CD14-positive monocyte (primary cell): Measurements from ENCODE around the gene RTL9. TPM values are rescaled to one million over a fixed set of nuclear protein-coding genes. Genes with fewer than 3 reads are reported as not detected.
A peak's percentile ranks its signal among the peaks of the same experiment; 100 is the strongest.

Source experiments
- DNase-seq, 3 donors: peaks; one replicate each; pipeline ENCODE4 v3.0.0-alpha.2; 2011 to 2022
- H2AFZ ChIP-seq: 2 replicates; pipeline ENCODE4 v1.6.0; 2012; ENCODE audit warnings: mild to moderate bottlenecking, low read depth, low read length, inconsistent platforms; ENCODE audit not compliant: insufficient read depth, poor library complexity, severe bottlenecking
- H3K27ac ChIP-seq, 2 donors: 1 replicate in 1 of 2; 2 replicates in 1 of 2; pipeline ENCODE4 v1.5.1; 2012 to 2013; ENCODE audit warnings: low read length in 2 of 2, control low read depth in 1 of 2, inconsistent platforms in 1 of 2, low read depth in 1 of 2, mild to moderate bottlenecking in 1 of 2
- H3K27me3 ChIP-seq, 2 donors: one replicate each; pipeline versions ENCODE4 v1.6.0 to v1.6.1; 2011 to 2013; ENCODE audit warnings: low read length in 2 of 2; ENCODE audit not compliant: control insufficient read depth in 2 of 2, insufficient read depth in 2 of 2
- H3K36me3 ChIP-seq, 2 donors: replicated peaks in 1 of 2; 1 replicate in 1 of 2; 2 replicates in 1 of 2; pipeline versions ENCODE4 v1.5.1 to v1.6.1; 2012 to 2013; ENCODE audit warnings: low read length in 2 of 2, control low read depth in 1 of 2, inconsistent platforms in 1 of 2, mild to moderate bottlenecking in 1 of 2; ENCODE audit not compliant: insufficient read depth in 2 of 2, control insufficient read depth in 1 of 2
- H3K4me1 ChIP-seq, 2 donors: 1 replicate in 1 of 2; 2 replicates in 1 of 2; pipeline versions ENCODE4 v1.5.1 to v1.6.1; 2012 to 2013; ENCODE audit warnings: low read length in 2 of 2, control low read depth in 1 of 2, inconsistent platforms in 1 of 2, mild to moderate bottlenecking in 1 of 2, moderate library complexity in 1 of 2; ENCODE audit not compliant: insufficient read depth in 2 of 2, control insufficient read depth in 1 of 2
- H3K4me2 ChIP-seq: replicated peaks from 2 replicates; pipeline ENCODE3; 2012; ENCODE audit warnings: low read length, moderate library complexity, mild to moderate bottlenecking; ENCODE audit not compliant: poor library complexity, severe bottlenecking; ENCODE audit errors: extremely low read depth
- H3K4me3 ChIP-seq, 3 experiments: fragments of 200-600 bp in 1 of 3; sonication (generic) in 1 of 3; replicated peaks in 1 of 3; 1 replicate in 2 of 3; 2 replicates in 1 of 3; pipeline ENCODE4 v1.5.1; 2011 to 2013; ENCODE audit warnings: low read length in 3 of 3, mild to moderate bottlenecking in 3 of 3, control low read depth in 2 of 3, low read depth in 2 of 3, inconsistent platforms in 1 of 3, moderate library complexity in 1 of 3
- H3K79me2 ChIP-seq: 2 replicates; pipeline ENCODE4 v1.6.0; 2012; ENCODE audit warnings: mild to moderate bottlenecking, control low read depth, inconsistent platforms, low read length, moderate library complexity; ENCODE audit not compliant: insufficient read depth
- H3K9ac ChIP-seq: 2 replicates; pipeline ENCODE4 v1.6.0; 2017; ENCODE audit warnings: low read length, mild to moderate bottlenecking; ENCODE audit not compliant: insufficient read depth, poor library complexity, severe bottlenecking
- H3K9me3 ChIP-seq, 2 donors: replicated peaks in 1 of 2; 1 replicate in 1 of 2; 2 replicates in 1 of 2; pipeline versions ENCODE4 v1.5.1 to v1.6.1; 2012 to 2013; ENCODE audit warnings: low read length in 2 of 2, control low read depth in 1 of 2; ENCODE audit not compliant: control insufficient read depth in 1 of 2, insufficient read depth in 1 of 2
- H4K20me1 ChIP-seq: 2 replicates; pipeline ENCODE4 v1.6.0; 2012; ENCODE audit warnings: mild to moderate bottlenecking, low read length, control low read depth, moderate library complexity; ENCODE audit not compliant: insufficient read depth
- H3K27ac Mint-ChIP-seq, 7 donors: one replicate each; pipeline ENCODE4 v1.8.0; 2020; ENCODE audit warnings: mild to moderate bottlenecking in 7 of 7, mixed read lengths in 7 of 7, moderate library complexity in 6 of 7, inconsistent platforms in 2 of 7
- H3K27me3 Mint-ChIP-seq, 3 donors: one replicate each; pipeline ENCODE4 v1.8.0; 2021 to 2022; ENCODE audit warnings: low read depth in 3 of 3, mild to moderate bottlenecking in 3 of 3, mixed read lengths in 3 of 3, moderate library complexity in 3 of 3, inconsistent platforms in 1 of 3
- H3K36me3 Mint-ChIP-seq, 2 donors: one replicate each; pipeline ENCODE4 v1.8.0; 2020; ENCODE audit warnings: mixed read lengths in 2 of 2, inconsistent platforms in 1 of 2, mild to moderate bottlenecking in 1 of 2
- H3K4me1 Mint-ChIP-seq: one replicate; pipeline ENCODE4 v1.8.0; 2020; ENCODE audit warnings: mild to moderate bottlenecking, mixed read lengths
- H3K4me3 Mint-ChIP-seq, 2 donors: one replicate each; pipeline ENCODE4 v1.8.0; 2020; ENCODE audit warnings: mild to moderate bottlenecking in 2 of 2, mixed read lengths in 2 of 2, moderate library complexity in 1 of 2
- H3K9me3 Mint-ChIP-seq, 7 donors: one replicate each; pipeline ENCODE4 v1.8.0; 2020 to 2022; ENCODE audit warnings: mixed read lengths in 7 of 7, mild to moderate bottlenecking in 6 of 7, moderate library complexity in 6 of 7, inconsistent platforms in 2 of 7
- CTCF ChIP-seq: fragments of 200-600 bp; IDR thresholded peaks from one replicate; pipeline ENCODE4 v1.8.0; 2022; ENCODE audit warnings: antibody characterized with exemption, mild to moderate bottlenecking
- WGBS: methylation state at CpG from one replicate; pipeline ENCODE4 v1.1.5; 2013; ENCODE audit warnings: missing lambda C conversion rate; ENCODE audit not compliant: insufficient coverage; 5-methylcytosine and 5-hydroxymethylcytosine counted together
- intact Hi-C, 2 donors: fragments of 100-400 bp; cut with micrococcal nuclease; formaldehyde crosslinking; loops; one replicate each; pipeline versions ENCODE4 v1.15.0 to v1.15.1; 2023
- polyA plus RNA-seq, 3 donors: library from polyadenylated mRNA; depleted of rRNA in 1 of 3; unstranded in 2 of 3; stranded (reverse) in 1 of 3; fragments of 300-500 nt in 2 of 3; fragments of >200 nt in 1 of 3; fragmentation: Illumina TruSeq in 2 of 3; gene quantifications; 1 replicate in 2 of 3; 2 replicates in 1 of 3; pipeline ENCODE4 v1.2.3, GENCODE V29; 2012 to 2021

RTL9 gene
- polyA plus RNA-seq, 3 donors = not detected

GRCh38 chrX:110317061-110317819 lies 41.4 kb upstream of the RTL9 start:
- H3K4me1 Mint-ChIP-seq = peaks cover 24% of the 10 kb centered on the region
- DNase-seq = peak in 2 of 3 donors; percentile 5 to 9
- no peaks in the 10 kb centered on the region for H3K36me3 ChIP-seq
- WGBS = under 1% methylated on average over 19 of the region's 40 CpGs
- peaks cover 0 to 9% (median 3%) of the 10 kb centered on the region in 7 donors for H3K9me3 Mint-ChIP-seq
- peak overlapping the region; percentile 82 for H3K9ac ChIP-seq
- TF ChIP-seq CTCF = no peak
- intact Hi-C loops = no loop called here
- H3K27ac Mint-ChIP-seq = peak overlapping the region in 6 of 7 donors; percentile 67 to 86 (median 80)
- H3K4me3 Mint-ChIP-seq = peak overlapping the region; percentile 92
- H3K4me1 ChIP-seq = peaks cover 7 to 20% of the 10 kb centered on the region in 2 donors
- H3K27ac ChIP-seq = peak overlapping the region; percentile 66 to 81
- H2AFZ ChIP-seq = peak overlapping the region; percentile 91
- H3K4me3 ChIP-seq = peak overlapping the region; percentile 74 to 91 (median 88)
- H3K27me3 ChIP-seq = peaks cover 0 to 2% of the 10 kb centered on the region in 2 donors
- H3K36me3 Mint-ChIP-seq = no peaks in the 10 kb centered on the region
- peaks cover 33% of the 10 kb centered on the region for H3K79me2 ChIP-seq
- H3K4me2 ChIP-seq = peak overlapping the region; percentile 70
- H3K27me3 Mint-ChIP-seq = peaks cover 0 to 9% (median 0%) of the 10 kb centered on the region in 3 donors
- no peaks in the 10 kb centered on the region for H3K9me3 ChIP-seq
- H4K20me1 ChIP-seq = no peaks in the 10 kb centered on the region

DNA sequence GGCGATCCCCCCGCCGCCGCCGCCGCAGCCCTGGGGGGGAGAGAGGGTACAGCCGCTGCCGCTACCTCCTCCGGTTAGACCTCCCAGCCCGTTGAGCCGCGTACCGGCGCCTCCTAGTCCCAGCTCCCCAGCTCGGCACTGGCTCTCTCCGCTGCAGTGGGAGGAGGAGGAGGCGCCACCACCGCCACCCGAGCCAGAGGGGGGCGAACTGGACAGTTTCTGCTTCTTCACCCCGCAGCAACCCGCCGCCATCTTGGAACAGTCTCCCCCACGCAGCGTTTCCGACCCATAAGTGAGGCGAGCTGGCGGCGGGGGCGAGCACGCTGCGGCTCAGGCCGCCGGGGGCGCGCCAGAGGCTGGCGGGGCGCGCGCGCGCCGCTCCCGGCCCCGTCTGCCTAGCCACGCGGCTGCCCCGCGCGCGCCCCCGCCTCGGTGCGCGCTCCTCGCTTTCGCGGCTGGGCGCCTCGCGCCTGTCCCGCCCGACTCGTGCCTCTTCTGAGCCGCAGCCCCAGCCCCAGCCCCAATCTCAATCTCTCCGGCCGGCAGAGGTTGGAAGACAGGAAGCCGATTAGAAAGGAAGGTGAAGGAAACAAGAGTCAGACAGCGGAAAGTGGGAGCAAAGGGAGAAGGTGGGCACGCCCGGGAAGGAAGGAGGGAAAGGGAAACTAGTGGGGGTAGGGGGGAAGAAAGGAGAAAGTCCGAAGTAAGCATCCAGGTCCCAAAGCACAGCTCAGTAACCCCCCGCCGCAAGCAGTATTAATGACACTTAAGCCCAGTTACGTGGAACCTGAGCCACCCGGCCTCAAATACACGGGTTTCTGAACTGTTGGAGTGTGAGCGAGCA lies 40.6 kb upstream of the RTL9 start, which contains the start of gene AMMECR1:
Gene AMMECR1, minus strand, starts transcription at position 266 of the 844 bp plus-strand sequence. Its CDS starts 14 bp downstream, at position 252.
- H2AFZ ChIP-seq = peak within 1 kb of the TSS; percentile 91
- Mint-ChIP-seq H3K4me1 (peaks cover 24% of the 10 kb centered on the region), H3K36me3 (no peaks in the 10 kb centered on the region), H3K27me3 (peaks cover 0 to 9% (median 1%) of the 10 kb centered on the region in 3 donors), H3K27ac (peak within 1 kb of the TSS; percentile 59 to 92 (median 85)), H3K4me3 (peak within 1 kb of the TSS; percentile 92 to 96), H3K9me3 (peaks cover 0 to 9% (median 3%) of the 10 kb centered on the region in 7 donors)
- no peak for TF ChIP-seq CTCF
- intact Hi-C loops = no loop called here
- peaks cover 7 to 20% of the 10 kb centered on the region in 2 donors for H3K4me1 ChIP-seq
- H3K27ac ChIP-seq = peak within 1 kb of the TSS; percentile 66 to 81
- peak within 1 kb of the TSS; percentile 80 to 91 (median 88) for H3K4me3 ChIP-seq
- H3K36me3 ChIP-seq = no peaks in the 10 kb centered on the region
- H3K4me2 ChIP-seq = peak within 1 kb of the TSS; percentile 79
- H3K79me2 ChIP-seq = peaks cover 33% of the 10 kb centered on the region
- H3K9me3 ChIP-seq = no peaks in the 10 kb centered on the region
- peak; percentile 80 to 85 (median 83) for DNase-seq
- H3K27me3 ChIP-seq = peaks cover 0 to 2% of the 10 kb centered on the region in 2 donors
- H4K20me1 ChIP-seq = no peaks in the 10 kb centered on the region
- WGBS = under 1% methylated on average over 32 of the region's 78 CpGs
- H3K9ac ChIP-seq = peak within 1 kb of the TSS; percentile 82
